Fibroblast of lung (primary cell): ENCODE results near the gene ITPR3.

Source experiments
- EZH2 ChIP-seq: IDR thresholded peaks from 2 replicates; pipeline ENCODE4 v1.5.1; 2012; ENCODE audit warnings: low read length, control low read depth, mild to moderate bottlenecking; ENCODE audit errors: missing control alignments
- TF ChIP-seq, protein P1 (sequence below), 2 donors: IDR thresholded peaks in 1 of 2; conservative IDR thresholded peaks in 1 of 2; 1 replicate in 1 of 2; 2 replicates in 1 of 2; pipeline ENCODE4 v1.5.1; 2011 to 2012; ENCODE audit warnings: low read length in 2 of 2, control low read depth in 1 of 2, inconsistent platforms in 1 of 2, low read depth in 1 of 2, mild to moderate bottlenecking in 1 of 2

DNA sequence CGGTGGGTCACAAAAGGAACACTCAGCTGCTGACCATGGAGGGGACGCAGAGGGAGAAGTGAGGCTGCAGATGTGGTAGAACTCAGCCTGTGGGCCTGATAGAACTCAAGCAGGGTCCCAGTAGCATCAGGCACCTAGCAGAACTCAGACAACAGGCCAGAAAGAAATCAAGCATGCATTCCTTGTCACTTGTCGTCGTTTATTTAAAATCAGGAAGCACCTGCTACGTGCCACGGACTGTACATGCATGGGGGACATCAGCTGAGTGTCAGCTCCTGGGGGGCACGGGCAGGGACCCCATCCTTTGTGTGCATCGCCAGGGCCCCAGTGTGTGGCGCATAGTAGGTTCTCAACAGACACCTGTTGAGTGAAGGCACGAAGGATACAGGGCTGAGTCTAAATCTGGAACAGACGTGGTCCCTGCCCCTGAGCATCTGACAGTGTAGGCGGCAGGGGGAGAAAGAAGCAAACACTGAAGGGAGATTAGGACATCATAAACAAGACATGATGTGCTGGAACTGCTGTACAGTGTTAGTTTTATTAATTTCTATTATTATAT, 57.9 kb downstream of the ITPR3 start:
- TF ChIP-seq, protein P1, sequence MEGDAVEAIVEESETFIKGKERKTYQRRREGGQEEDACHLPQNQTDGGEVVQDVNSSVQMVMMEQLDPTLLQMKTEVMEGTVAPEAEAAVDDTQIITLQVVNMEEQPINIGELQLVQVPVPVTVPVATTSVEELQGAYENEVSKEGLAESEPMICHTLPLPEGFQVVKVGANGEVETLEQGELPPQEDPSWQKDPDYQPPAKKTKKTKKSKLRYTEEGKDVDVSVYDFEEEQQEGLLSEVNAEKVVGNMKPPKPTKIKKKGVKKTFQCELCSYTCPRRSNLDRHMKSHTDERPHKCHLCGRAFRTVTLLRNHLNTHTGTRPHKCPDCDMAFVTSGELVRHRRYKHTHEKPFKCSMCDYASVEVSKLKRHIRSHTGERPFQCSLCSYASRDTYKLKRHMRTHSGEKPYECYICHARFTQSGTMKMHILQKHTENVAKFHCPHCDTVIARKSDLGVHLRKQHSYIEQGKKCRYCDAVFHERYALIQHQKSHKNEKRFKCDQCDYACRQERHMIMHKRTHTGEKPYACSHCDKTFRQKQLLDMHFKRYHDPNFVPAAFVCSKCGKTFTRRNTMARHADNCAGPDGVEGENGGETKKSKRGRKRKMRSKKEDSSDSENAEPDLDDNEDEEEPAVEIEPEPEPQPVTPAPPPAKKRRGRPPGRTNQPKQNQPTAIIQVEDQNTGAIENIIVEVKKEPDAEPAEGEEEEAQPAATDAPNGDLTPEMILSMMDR (conservative IDR thresholded peaks at IDR 0.05 in 1 of 2, IDR thresholded peaks at IDR 0.05 in 1 of 2; ENCODE audit: low read depth in 1 of 2, low read length in 2 of 2): no peak
- no peak for TF ChIP-seq EZH2
